ENCODE results near the gene HGS.

Gene HGS

DNA sequence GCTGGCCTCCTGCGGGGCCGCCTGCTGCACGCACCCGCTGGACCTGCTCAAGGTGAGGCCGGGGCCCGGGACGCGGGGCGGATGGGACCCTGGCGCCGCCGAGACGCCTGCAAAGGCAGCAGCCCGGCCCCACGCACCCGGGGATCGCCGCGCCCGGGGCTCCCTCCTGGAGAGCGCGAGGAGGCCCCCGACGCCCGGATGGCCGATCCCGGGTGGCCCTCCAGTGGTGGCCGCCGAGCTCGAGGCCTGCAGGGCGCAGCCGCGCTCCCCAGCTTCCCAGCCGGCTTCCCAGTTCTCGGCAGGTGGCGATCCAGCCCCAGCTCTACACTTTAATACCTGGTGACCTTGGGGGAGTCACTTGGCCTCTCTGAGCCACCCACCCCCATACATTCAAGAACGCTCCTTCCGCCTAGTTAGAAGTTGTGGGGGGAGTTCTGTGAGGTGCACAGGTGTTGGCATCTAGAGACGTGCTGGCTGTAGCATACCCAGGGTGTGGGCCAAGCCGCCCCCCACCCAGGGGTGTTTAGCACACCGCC, 28.7 kb downstream of the HGS start:
- H3K4me3 ChIP-seq (ENCODE audit: low read length) = peak overlapping the region; percentile 58
- no peaks in the 10 kb centered on the region for H3K9me3 ChIP-seq (ENCODE audit: control insufficient read depth, low read length)
- peak overlapping the region; percentile 72 for H3K9ac ChIP-seq (ENCODE audit: low read length)
- no peaks in the 10 kb centered on the region for H3K36me3 ChIP-seq (ENCODE audit: control insufficient read depth, insufficient read depth, low read length)
- no peaks in the 10 kb centered on the region for H3K27me3 ChIP-seq (ENCODE audit: control insufficient read depth, insufficient read depth, low read length)
- H3K4me1 ChIP-seq (ENCODE audit: control insufficient read depth, insufficient read depth, low read length) = peaks cover 41% of the 10 kb centered on the region

GRCh38 chr17:81713004-81713555, 29.3 kb downstream of the HGS start:
- Histone ChIP-seq H3K9ac (ENCODE audit: low read length) (peak overlapping the region; percentile 72), H3K36me3 (ENCODE audit: control insufficient read depth, insufficient read depth, low read length) (no peaks in the 10 kb centered on the region), H3K4me3 (ENCODE audit: low read length) (peak overlapping the region; percentile 58), H3K9me3 (ENCODE audit: control insufficient read depth, low read length) (no peaks in the 10 kb centered on the region), H3K4me1 (ENCODE audit: control insufficient read depth, insufficient read depth, low read length) (peaks cover 41% of the 10 kb centered on the region), H3K27me3 (ENCODE audit: control insufficient read depth, insufficient read depth, low read length) (no peaks in the 10 kb centered on the region)

GRCh38 chr17:81713556-81714411, 30.0 kb downstream of the HGS start:
- H3K9ac ChIP-seq (ENCODE audit: low read length) = peak overlapping the region; percentile 72

GRCh38 chr17:81714412-81715106, 30.7 kb downstream of the HGS start:
- H3K4me3 ChIP-seq (ENCODE audit: low read length) = no peak overlapping the region
- no peaks in the 10 kb centered on the region for H3K27me3 ChIP-seq (ENCODE audit: control insufficient read depth, insufficient read depth, low read length)
- peaks cover 41% of the 10 kb centered on the region for H3K4me1 ChIP-seq (ENCODE audit: control insufficient read depth, insufficient read depth, low read length)
- H3K36me3 ChIP-seq (ENCODE audit: control insufficient read depth, insufficient read depth, low read length) = no peaks in the 10 kb centered on the region
- peak overlapping the region; percentile 72 for H3K9ac ChIP-seq (ENCODE audit: low read length)
- H3K9me3 ChIP-seq (ENCODE audit: control insufficient read depth, low read length) = no peaks in the 10 kb centered on the region

More at GRCh38 chr17:81713556-81714411, 30.0 kb downstream of the HGS start:
- no peaks in the 10 kb centered on the region for H3K36me3 ChIP-seq (ENCODE audit: control insufficient read depth, insufficient read depth, low read length)
- H3K4me3 ChIP-seq (ENCODE audit: low read length) = peak overlapping the region; percentile 58
- H3K9me3 ChIP-seq (ENCODE audit: control insufficient read depth, low read length) = no peaks in the 10 kb centered on the region
- H3K4me1 ChIP-seq (ENCODE audit: control insufficient read depth, insufficient read depth, low read length) = peaks cover 41% of the 10 kb centered on the region
- H3K27me3 ChIP-seq (ENCODE audit: control insufficient read depth, insufficient read depth, low read length) = no peaks in the 10 kb centered on the region

- Histone ChIP-seq H3K27me3 (ENCODE audit: control insufficient read depth, insufficient read depth, low read length) (no peaks in the 10 kb centered on the region), H3K9me3 (ENCODE audit: control insufficient read depth, low read length) (no peaks in the 10 kb centered on the region), H3K4me1 (ENCODE audit: control insufficient read depth, insufficient read depth, low read length) (peaks cover 35% of the 10 kb centered on the region), H3K36me3 (ENCODE audit: control insufficient read depth, insufficient read depth, low read length) (no peaks in the 10 kb centered on the region), H3K4me3 (ENCODE audit: low read length) (no peak overlapping the region), H3K9ac (ENCODE audit: low read length) (no peak overlapping the region)
These were observed 31.5 kb downstream of the HGS start for GRCh38 chr17:81715107-81715871.

DNA sequence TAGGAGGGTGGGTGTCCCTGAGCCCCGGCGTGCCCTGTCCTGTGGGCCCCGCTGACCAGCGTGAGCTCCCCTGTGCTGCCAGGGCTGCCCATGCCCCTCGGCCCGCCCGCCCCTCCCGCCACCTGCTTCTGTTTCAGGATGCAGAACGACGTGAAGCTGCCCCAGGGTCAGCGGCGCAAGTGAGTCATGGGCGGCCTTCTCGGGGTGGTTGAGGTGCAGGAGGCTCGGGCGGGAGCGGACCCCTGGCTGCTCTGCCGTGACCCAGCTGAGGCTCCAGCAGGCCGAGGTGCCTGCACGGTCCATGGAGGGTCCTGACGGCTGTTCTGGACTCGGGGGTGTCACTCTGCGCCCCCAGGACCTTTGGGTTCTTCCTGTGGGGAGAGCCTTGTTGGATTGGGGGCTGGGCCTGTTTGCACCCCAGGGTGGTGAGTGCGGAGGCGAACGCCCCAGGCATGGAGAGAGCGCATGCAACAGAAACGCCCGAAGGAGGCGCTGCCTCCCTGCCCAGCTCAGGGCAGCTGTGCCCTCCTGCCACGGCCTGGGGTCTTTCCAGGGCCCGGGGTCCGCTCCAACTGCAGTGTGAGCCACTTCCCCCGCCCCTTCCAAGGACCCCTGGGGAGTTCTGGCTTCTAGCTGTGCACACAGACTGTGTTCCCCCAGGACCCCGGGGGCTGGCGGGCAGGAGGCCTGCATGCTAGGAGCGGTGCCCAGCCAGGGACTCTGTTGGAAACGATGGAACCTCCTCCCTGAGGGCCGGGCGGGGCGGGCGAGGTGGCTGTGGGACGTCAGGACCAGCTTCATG, 32.3 kb downstream of the HGS start:
- Histone ChIP-seq H3K9me3 (ENCODE audit: control insufficient read depth, low read length) (no peaks in the 10 kb centered on the region), H3K9ac (ENCODE audit: low read length) (no peak overlapping the region), H3K27me3 (ENCODE audit: control insufficient read depth, insufficient read depth, low read length) (no peaks in the 10 kb centered on the region), H3K4me1 (ENCODE audit: control insufficient read depth, insufficient read depth, low read length) (peaks cover 27% of the 10 kb centered on the region), H3K36me3 (ENCODE audit: control insufficient read depth, insufficient read depth, low read length) (no peaks in the 10 kb centered on the region), H3K4me3 (ENCODE audit: low read length) (no peak overlapping the region)

- Histone ChIP-seq H3K9me3 (ENCODE audit: control insufficient read depth, low read length) (no peaks in the 10 kb centered on the region), H3K4me1 (ENCODE audit: control insufficient read depth, insufficient read depth, low read length) (peaks cover 22% of the 10 kb centered on the region), H3K36me3 (ENCODE audit: control insufficient read depth, insufficient read depth, low read length) (no peaks in the 10 kb centered on the region)
These were observed 32.8 kb downstream of the HGS start for GRCh38 chr17:81716674-81716996.

DNA sequence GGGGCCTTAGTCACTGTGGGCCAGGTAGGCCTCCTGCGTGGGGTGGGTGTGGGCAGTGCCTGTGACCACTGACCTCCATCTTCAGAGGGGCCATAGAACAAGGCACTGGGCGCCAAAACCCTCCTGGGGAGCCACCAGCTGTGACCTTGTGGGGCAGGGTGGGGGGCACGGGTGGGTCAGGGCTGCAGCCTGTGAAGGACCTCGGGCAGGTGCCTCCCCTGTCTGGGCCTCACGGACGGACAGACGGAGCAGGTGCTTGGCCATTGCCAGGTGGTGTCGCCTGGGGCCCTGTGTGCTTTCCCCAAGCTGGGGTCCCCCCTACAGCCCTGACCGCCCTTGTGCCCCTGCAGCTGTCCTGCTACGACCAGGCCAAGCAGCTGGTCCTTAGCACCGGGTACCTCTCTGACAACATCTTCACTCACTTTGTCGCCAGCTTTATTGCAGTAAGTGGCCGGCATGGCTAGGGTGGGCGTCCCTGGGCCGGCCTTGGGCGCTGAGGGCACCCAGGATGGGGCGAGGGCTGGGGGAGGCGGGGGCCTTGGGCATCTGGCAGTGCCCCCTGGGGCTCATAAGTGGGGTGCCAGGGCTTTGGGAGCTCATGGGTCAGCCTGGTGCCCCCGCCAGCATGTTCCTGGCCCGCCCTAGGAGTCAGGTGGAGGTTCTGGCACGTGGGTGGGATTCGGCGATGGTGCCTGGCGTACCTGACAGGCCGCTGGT, 33.4 kb downstream of the HGS start:
- Histone ChIP-seq H3K9me3 (ENCODE audit: control insufficient read depth, low read length) (no peaks in the 10 kb centered on the region), H3K9ac (ENCODE audit: low read length) (no peak overlapping the region), H3K27me3 (ENCODE audit: control insufficient read depth, insufficient read depth, low read length) (no peaks in the 10 kb centered on the region), H3K36me3 (ENCODE audit: control insufficient read depth, insufficient read depth, low read length) (no peaks in the 10 kb centered on the region), H3K4me3 (ENCODE audit: low read length) (no peak overlapping the region), H3K4me1 (ENCODE audit: control insufficient read depth, insufficient read depth, low read length) (peaks cover 28% of the 10 kb centered on the region)

More at GRCh38 chr17:81716674-81716996, 32.8 kb downstream of the HGS start:
- no peak overlapping the region for H3K9ac ChIP-seq (ENCODE audit: low read length)
- no peaks in the 10 kb centered on the region for H3K27me3 ChIP-seq (ENCODE audit: control insufficient read depth, insufficient read depth, low read length)
- no peak overlapping the region for H3K4me3 ChIP-seq (ENCODE audit: low read length)

GRCh38 chr17:81717766-81718089, 33.9 kb downstream of the HGS start:
- no peaks in the 10 kb centered on the region for H3K9me3 ChIP-seq (ENCODE audit: control insufficient read depth, low read length)
- no peak overlapping the region for H3K9ac ChIP-seq (ENCODE audit: low read length)
- H3K4me1 ChIP-seq (ENCODE audit: control insufficient read depth, insufficient read depth, low read length) = peaks cover 31% of the 10 kb centered on the region
- H3K36me3 ChIP-seq (ENCODE audit: control insufficient read depth, insufficient read depth, low read length) = no peaks in the 10 kb centered on the region
- H3K27me3 ChIP-seq (ENCODE audit: control insufficient read depth, insufficient read depth, low read length) = no peaks in the 10 kb centered on the region
- no peak overlapping the region for H3K4me3 ChIP-seq (ENCODE audit: low read length)

DNA sequence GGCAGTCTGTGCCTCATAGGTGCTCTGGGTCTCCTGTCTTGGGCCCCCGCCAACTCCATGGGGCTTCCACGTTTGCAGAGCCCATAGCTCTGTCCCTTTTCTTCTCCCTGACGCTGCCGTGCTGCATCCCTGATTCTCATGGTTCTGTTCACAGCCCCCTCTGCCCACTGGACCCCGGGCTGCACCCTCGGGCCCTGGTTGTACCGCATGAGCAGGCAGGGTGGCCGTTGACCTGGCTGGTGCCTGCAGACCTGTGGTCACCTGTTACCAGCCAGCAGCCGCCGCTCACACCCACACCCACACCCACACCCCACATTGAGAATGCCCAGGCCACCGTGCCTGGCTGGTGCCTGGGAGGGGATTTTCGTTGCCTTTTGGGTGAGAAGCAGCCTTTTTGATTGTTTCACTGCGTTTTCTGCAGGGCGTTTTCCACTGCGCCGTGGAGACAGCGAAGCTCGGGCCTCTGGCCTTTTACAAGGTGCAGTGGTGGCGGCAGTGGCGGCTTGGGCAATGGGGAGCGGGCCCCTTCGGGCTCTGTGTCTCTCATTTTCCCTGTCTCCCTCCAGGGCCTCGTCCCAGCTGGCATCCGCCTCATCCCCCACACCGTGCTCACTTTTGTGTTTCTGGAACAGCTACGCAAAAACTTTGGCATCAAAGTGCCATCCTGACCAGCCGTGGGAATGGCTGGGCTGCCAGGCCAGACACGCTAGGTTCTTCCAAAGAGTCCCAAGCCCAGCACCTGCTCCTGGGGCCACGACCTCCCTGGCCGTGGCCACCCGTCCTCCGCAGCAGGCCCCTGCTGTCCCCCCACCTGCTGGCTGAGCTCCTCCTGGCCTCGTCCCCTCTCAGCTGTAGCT, 35.8 kb downstream of the HGS start:
- no peak overlapping the region for H3K4me3 ChIP-seq (ENCODE audit: low read length)
- H3K4me1 ChIP-seq (ENCODE audit: control insufficient read depth, insufficient read depth, low read length) = peaks cover 28% of the 10 kb centered on the region

More for the DNA sequence above, 35.8 kb downstream of the HGS start:
- no peaks in the 10 kb centered on the region for H3K36me3 ChIP-seq (ENCODE audit: control insufficient read depth, insufficient read depth, low read length)
- H3K9me3 ChIP-seq (ENCODE audit: control insufficient read depth, low read length) = no peaks in the 10 kb centered on the region
- H3K27me3 ChIP-seq (ENCODE audit: control insufficient read depth, insufficient read depth, low read length) = no peaks in the 10 kb centered on the region
- H3K9ac ChIP-seq (ENCODE audit: low read length) = no peak overlapping the region
